HEK293 (cell line): Measurements from ENCODE around the gene ELF1.

ENCODE experiments used
- CTCF ChIA-PET: fragments of 350-600 bp; formaldehyde crosslinking; extraction: SDS; loops from one replicate; lab custom pipeline; 2021; ENCODE audit warnings: antibody characterized with exemption; lab: Yijun Ruan, JAX
- POLR2A ChIA-PET: fragments of 300-600 bp; formaldehyde crosslinking; extraction: SDS; loops from one replicate; lab custom pipeline; 2020; ENCODE audit warnings: antibody characterized with exemption, inconsistent platforms; lab: Yijun Ruan, JAX
- H3K27ac ChIP-seq: fragments of 200-500 bp; sonication (Bioruptor generic); 2 replicates; pipeline ENCODE4 v1.5.1; 2014; ENCODE audit warnings: low read depth, low read length, control low read depth, inconsistent platforms; ENCODE audit errors: extremely low read depth
- H3K36me3 ChIP-seq, 2 experiments: fragments of 200-500 bp in 1 of 2; sonication (Bioruptor generic) in 1 of 2; 1 replicate in 1 of 2; 2 replicates in 1 of 2; pipeline ENCODE4 v1.5.1; 2014 to 2017; ENCODE audit warnings: inconsistent platforms in 2 of 2, low read length in 2 of 2; ENCODE audit not compliant: control insufficient read depth in 2 of 2, insufficient read depth in 1 of 2
- H3K4me1 ChIP-seq: fragments of 200-500 bp; sonication (Bioruptor generic); 2 replicates; pipeline ENCODE4 v1.5.1; 2014; ENCODE audit warnings: mild to moderate bottlenecking, low read length, inconsistent platforms; ENCODE audit not compliant: control insufficient read depth, insufficient read depth
- H3K4me3 ChIP-seq: 2 replicates; pipeline ENCODE4 v1.5.1; 2011; ENCODE audit warnings: low read depth, mild to moderate bottlenecking, control low read depth, low read length, moderate library complexity
- H3K9me3 ChIP-seq: fragments of 200-500 bp; sonication (Bioruptor generic); 2 replicates; pipeline ENCODE4 v1.5.1; 2014; ENCODE audit warnings: low read depth, low read length, inconsistent platforms; ENCODE audit not compliant: control insufficient read depth, insufficient read depth
- FEZF1 ChIP-seq: fragments of 450-650 bp; formaldehyde crosslinking; IDR thresholded peaks from 2 replicates; pipeline ENCODE4 v1.5.1; 2016; ENCODE audit warnings: missing biosample characterization, missing genetic modification characterization
- HOXC10 ChIP-seq: sonication (generic); formaldehyde crosslinking; IDR thresholded peaks from 2 replicates; pipeline ENCODE4 v1.8.1; 2023; ENCODE audit warnings: mild to moderate bottlenecking, missing genetic modification reagents
- HOXD13 ChIP-seq: sonication (generic); formaldehyde crosslinking; IDR thresholded peaks from 2 replicates; pipeline ENCODE4 v1.8.0; 2022; ENCODE audit warnings: missing genetic modification reagents, borderline replicate concordance
- KLF10 ChIP-seq: fragments of 450-650 bp; IDR thresholded peaks from 2 replicates; pipeline ENCODE4 v1.5.1; 2018; ENCODE audit warnings: missing biosample characterization, mild to moderate bottlenecking, missing genetic modification characterization
- KLF9 ChIP-seq: fragments of 450-650 bp; formaldehyde crosslinking; IDR thresholded peaks from 2 replicates; pipeline ENCODE4 v1.5.1; 2016; ENCODE audit warnings: missing biosample characterization, missing genetic modification characterization, low read depth
- MYNN ChIP-seq: fragments of 450-650 bp; formaldehyde crosslinking; IDR thresholded peaks from 2 replicates; pipeline ENCODE4 v1.5.1; 2016; ENCODE audit warnings: missing biosample characterization, missing genetic modification characterization, borderline replicate concordance
- REPIN1 ChIP-seq: fragments of 450-650 bp; formaldehyde crosslinking; IDR thresholded peaks from 2 replicates; pipeline ENCODE4 v1.5.1; 2017; ENCODE audit warnings: missing biosample characterization, missing genetic modification characterization, low read depth
- SCRT2 ChIP-seq: fragments of 450-650 bp; formaldehyde crosslinking; IDR thresholded peaks from 2 replicates; pipeline ENCODE4 v1.5.1; 2016; ENCODE audit warnings: missing biosample characterization, missing genetic modification characterization
- SP7 ChIP-seq: fragments of 450-650 bp; formaldehyde crosslinking; IDR thresholded peaks from 2 replicates; pipeline ENCODE4 v1.5.1; 2016; ENCODE audit warnings: missing biosample characterization, missing genetic modification characterization
- ZEB2 ChIP-seq: fragments of 450-650 bp; formaldehyde crosslinking; IDR thresholded peaks from 2 replicates; pipeline ENCODE4 v1.5.1; 2016; ENCODE audit warnings: missing biosample characterization, missing genetic modification characterization
- ZFP3 ChIP-seq: fragments of 450-650 bp; formaldehyde crosslinking; IDR thresholded peaks from 2 replicates; pipeline ENCODE4 v1.5.1; 2016; ENCODE audit warnings: low read depth, missing biosample characterization, missing genetic modification characterization
- ZNF121 ChIP-seq: fragments of 450-650 bp; formaldehyde crosslinking; IDR thresholded peaks from 2 replicates; pipeline ENCODE4 v1.5.1; 2016; ENCODE audit warnings: missing biosample characterization, missing genetic modification characterization
- ZNF133 ChIP-seq: fragments of 450-650 bp; formaldehyde crosslinking; IDR thresholded peaks from 2 replicates; pipeline ENCODE4 v1.5.1; 2016; ENCODE audit warnings: missing biosample characterization, missing genetic modification characterization
- ZNF155 ChIP-seq: fragments of 450-650 bp; formaldehyde crosslinking; IDR thresholded peaks from 2 replicates; pipeline ENCODE4 v1.5.1; 2016; ENCODE audit warnings: missing biosample characterization, missing genetic modification characterization
- ZNF2 ChIP-seq: fragments of 450-650 bp; formaldehyde crosslinking; IDR thresholded peaks from 2 replicates; pipeline ENCODE4 v1.5.1; 2016; ENCODE audit warnings: missing biosample characterization, missing genetic modification characterization
- ZNF266 ChIP-seq: fragments of 450-650 bp; formaldehyde crosslinking; IDR thresholded peaks from 2 replicates; pipeline ENCODE4 v1.5.1; 2016; ENCODE audit warnings: missing biosample characterization, missing genetic modification characterization, low read depth
- ZNF324 ChIP-seq: fragments of 450-650 bp; formaldehyde crosslinking; IDR thresholded peaks from 2 replicates; pipeline ENCODE4 v1.5.1; 2016; ENCODE audit warnings: missing biosample characterization, missing genetic modification characterization
- ZNF335 ChIP-seq: fragments of 450-650 bp; formaldehyde crosslinking; conservative IDR thresholded peaks from 2 replicates; pipeline ENCODE4 v1.5.1; 2016; ENCODE audit warnings: missing biosample characterization, missing genetic modification characterization
- ZNF354C ChIP-seq: fragments of 450-650 bp; formaldehyde crosslinking; IDR thresholded peaks from 2 replicates; pipeline ENCODE4 v1.5.1; 2016; ENCODE audit warnings: missing biosample characterization, missing genetic modification characterization, low read depth, borderline replicate concordance
- ZNF416 ChIP-seq: fragments of 450-650 bp; formaldehyde crosslinking; IDR thresholded peaks from 2 replicates; pipeline ENCODE4 v1.5.1; 2016; ENCODE audit warnings: missing biosample characterization, missing genetic modification characterization
- ZNF433 ChIP-seq: fragments of 450-650 bp; formaldehyde crosslinking; IDR thresholded peaks from 2 replicates; pipeline ENCODE4 v1.5.1; 2016; ENCODE audit warnings: missing biosample characterization, missing genetic modification characterization, low read depth
- ZNF561 ChIP-seq: fragments of 450-650 bp; IDR thresholded peaks from 2 replicates; pipeline ENCODE4 v1.5.1; 2018; ENCODE audit warnings: missing biosample characterization, missing genetic modification characterization, borderline replicate concordance
- ZNF626 ChIP-seq: fragments of 450-650 bp; sonication (Bioruptor Pico); formaldehyde crosslinking; IDR thresholded peaks from 2 replicates; pipeline ENCODE4 v1.5.1; 2018; ENCODE audit warnings: missing biosample characterization, missing genetic modification characterization, inconsistent platforms
- ZNF76 ChIP-seq: fragments of 450-650 bp; formaldehyde crosslinking; IDR thresholded peaks from 2 replicates; pipeline ENCODE4; 2016; ENCODE audit warnings: low read depth, missing biosample characterization, missing genetic modification characterization, borderline replicate concordance
- ZNF768 ChIP-seq: fragments of 450-650 bp; formaldehyde crosslinking; IDR thresholded peaks from 2 replicates; pipeline ENCODE4 v1.5.1; 2018; ENCODE audit warnings: missing biosample characterization, mild to moderate bottlenecking, missing genetic modification characterization
- ZSCAN30 ChIP-seq: fragments of 450-650 bp; IDR thresholded peaks from 2 replicates; pipeline ENCODE4 v1.5.1; 2018; ENCODE audit warnings: missing biosample characterization, mild to moderate bottlenecking, missing genetic modification characterization, moderate library complexity
- TF ChIP-seq, protein P1 (sequence below): fragments of 450-650 bp; formaldehyde crosslinking; IDR thresholded peaks from 2 replicates; pipeline ENCODE4 v1.5.1; 2017; ENCODE audit warnings: missing biosample characterization, missing genetic modification characterization
- TF ChIP-seq, protein P2 (sequence below): fragments of 450-650 bp; IDR thresholded peaks from 2 replicates; pipeline ENCODE4 v1.5.1; 2018; ENCODE audit warnings: missing biosample characterization, missing genetic modification characterization
- TF ChIP-seq, protein P3 (sequence below): fragments of 450-650 bp; formaldehyde crosslinking; IDR thresholded peaks from 2 replicates; pipeline ENCODE4 v1.5.1; 2016; ENCODE audit warnings: missing biosample characterization, missing genetic modification characterization, borderline replicate concordance
- TF ChIP-seq, protein P4 (sequence below): fragments of 450-650 bp; formaldehyde crosslinking; IDR thresholded peaks from 2 replicates; pipeline ENCODE4 v1.5.1; 2016; ENCODE audit warnings: missing biosample characterization, missing genetic modification characterization
- TF ChIP-seq, protein P5 (sequence below): fragments of 450-650 bp; formaldehyde crosslinking; IDR thresholded peaks from 2 replicates; pipeline ENCODE4 v1.5.0; 2017; ENCODE audit warnings: missing biosample characterization, missing genetic modification characterization, borderline replicate concordance

The ELF1 gene

DNA sequence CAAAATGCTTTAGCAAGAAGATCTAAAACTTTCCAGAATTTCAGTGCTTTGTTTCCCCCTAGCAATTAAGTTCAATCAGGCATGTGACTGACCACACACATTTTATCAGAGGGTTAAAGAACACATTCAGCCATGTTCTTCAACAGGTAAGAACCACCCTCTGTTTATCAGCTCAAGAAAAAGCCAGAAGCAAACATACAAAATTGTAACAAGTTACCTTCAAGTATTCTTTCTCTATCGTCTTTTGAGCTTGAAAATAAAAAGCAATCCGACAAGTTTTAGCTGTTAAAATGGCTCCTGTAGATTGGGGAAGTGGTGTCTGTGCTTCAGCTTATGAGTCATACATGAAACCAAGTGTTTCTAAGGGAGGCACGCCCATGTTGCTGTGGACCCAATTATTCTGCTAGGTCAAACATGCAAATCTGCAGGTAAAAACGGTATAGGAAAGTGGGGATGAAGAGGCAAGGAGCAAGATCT, at the start of gene ELF1:
Gene ELF1, minus strand, starts transcription at position 306 of the 477 bp plus-strand sequence. CDS start 37,262 bp downstream, outside the sequence.
- ChIA-PET POLR2A (interaction anchor here (1.0 to 2.7 kb wide), 2 partner anchors 33 to 42 kb away, joined by 3 to 13 read pairs; partner anchors contain the start of gene WBP4), CTCF (interaction anchor here (1.1 to 1.5 kb wide), 2 partner anchors 37 to 44 kb away, joined by 3 to 4 read pairs; no protein-coding TSS in a partner anchor)
- peaks cover 2% of the 10 kb centered on the region; the same call in 1 of the 2 replicates for H3K4me1 ChIP-seq
- H3K4me3 ChIP-seq: peak within 1 kb of the TSS; percentile 48
- H3K9me3 ChIP-seq: no peaks in the 10 kb centered on the region
- H3K36me3 ChIP-seq: no peaks in the 10 kb centered on the region
- peak within 1 kb of the TSS; percentile 38 for H3K27ac ChIP-seq
- TF ChIP-seq ZNF416 (tag by site-specific recombination): no peak
- no peak for TF ChIP-seq ZNF121
- no peak for TF ChIP-seq ZNF768
- TF ChIP-seq, protein P1, sequence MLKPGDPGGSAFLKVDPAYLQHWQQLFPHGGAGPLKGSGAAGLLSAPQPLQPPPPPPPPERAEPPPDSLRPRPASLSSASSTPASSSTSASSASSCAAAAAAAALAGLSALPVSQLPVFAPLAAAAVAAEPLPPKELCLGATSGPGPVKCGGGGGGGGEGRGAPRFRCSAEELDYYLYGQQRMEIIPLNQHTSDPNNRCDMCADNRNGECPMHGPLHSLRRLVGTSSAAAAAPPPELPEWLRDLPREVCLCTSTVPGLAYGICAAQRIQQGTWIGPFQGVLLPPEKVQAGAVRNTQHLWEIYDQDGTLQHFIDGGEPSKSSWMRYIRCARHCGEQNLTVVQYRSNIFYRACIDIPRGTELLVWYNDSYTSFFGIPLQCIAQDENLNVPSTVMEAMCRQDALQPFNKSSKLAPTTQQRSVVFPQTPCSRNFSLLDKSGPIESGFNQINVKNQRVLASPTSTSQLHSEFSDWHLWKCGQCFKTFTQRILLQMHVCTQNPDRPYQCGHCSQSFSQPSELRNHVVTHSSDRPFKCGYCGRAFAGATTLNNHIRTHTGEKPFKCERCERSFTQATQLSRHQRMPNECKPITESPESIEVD (tag by site-specific recombination): 0 out of 2 replicates have a peak, but pooled peaks have one; percentile 6
- TF ChIP-seq HOXD13 (CRISPR knock-in tag): no peak
- no peak for TF ChIP-seq ZNF433
- TF ChIP-seq KLF10 (tag by site-specific recombination): 0 out of 2 replicates have a peak, but pooled peaks have one; percentile 22
- TF ChIP-seq, protein P2, sequence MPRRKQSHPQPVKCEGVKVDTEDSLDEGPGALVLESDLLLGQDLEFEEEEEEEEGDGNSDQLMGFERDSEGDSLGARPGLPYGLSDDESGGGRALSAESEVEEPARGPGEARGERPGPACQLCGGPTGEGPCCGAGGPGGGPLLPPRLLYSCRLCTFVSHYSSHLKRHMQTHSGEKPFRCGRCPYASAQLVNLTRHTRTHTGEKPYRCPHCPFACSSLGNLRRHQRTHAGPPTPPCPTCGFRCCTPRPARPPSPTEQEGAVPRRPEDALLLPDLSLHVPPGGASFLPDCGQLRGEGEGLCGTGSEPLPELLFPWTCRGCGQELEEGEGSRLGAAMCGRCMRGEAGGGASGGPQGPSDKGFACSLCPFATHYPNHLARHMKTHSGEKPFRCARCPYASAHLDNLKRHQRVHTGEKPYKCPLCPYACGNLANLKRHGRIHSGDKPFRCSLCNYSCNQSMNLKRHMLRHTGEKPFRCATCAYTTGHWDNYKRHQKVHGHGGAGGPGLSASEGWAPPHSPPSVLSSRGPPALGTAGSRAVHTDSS (tag by site-specific recombination): no peak
- TF ChIP-seq, protein P3, sequence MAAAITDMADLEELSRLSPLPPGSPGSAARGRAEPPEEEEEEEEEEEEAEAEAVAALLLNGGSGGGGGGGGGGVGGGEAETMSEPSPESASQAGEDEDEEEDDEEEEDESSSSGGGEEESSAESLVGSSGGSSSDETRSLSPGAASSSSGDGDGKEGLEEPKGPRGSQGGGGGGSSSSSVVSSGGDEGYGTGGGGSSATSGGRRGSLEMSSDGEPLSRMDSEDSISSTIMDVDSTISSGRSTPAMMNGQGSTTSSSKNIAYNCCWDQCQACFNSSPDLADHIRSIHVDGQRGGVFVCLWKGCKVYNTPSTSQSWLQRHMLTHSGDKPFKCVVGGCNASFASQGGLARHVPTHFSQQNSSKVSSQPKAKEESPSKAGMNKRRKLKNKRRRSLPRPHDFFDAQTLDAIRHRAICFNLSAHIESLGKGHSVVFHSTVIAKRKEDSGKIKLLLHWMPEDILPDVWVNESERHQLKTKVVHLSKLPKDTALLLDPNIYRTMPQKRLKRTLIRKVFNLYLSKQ (tag by site-specific recombination): no peak
- no peak for TF ChIP-seq ZNF133 (tag by site-specific recombination)
- no peak for TF ChIP-seq REPIN1 (tag by site-specific recombination)
- 0 out of 2 replicates have a peak, but pooled peaks have one; percentile 43 for TF ChIP-seq ZNF2 (tag by site-specific recombination)
- TF ChIP-seq, protein P4, sequence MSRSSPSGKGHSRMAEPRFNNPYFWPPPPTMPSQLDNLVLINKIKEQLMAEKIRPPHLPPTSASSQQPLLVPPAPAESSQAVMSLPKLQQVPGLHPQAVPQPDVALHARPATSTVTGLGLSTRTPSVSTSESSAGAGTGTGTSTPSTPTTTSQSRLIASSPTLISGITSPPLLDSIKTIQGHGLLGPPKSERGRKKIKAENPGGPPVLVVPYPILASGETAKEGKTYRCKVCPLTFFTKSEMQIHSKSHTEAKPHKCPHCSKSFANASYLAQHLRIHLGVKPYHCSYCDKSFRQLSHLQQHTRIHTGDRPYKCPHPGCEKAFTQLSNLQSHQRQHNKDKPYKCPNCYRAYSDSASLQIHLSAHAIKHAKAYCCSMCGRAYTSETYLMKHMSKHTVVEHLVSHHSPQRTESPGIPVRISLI (tag by site-specific recombination): no peak
- TF ChIP-seq ZNF354C: no peak
- no peak for TF ChIP-seq ZNF626
- peak; percentile 82 for TF ChIP-seq KLF9
- TF ChIP-seq MYNN (tag by site-specific recombination): peak; percentile 26; the same call in 1 of the 2 replicates
- TF ChIP-seq ZNF335: peak; percentile 88
- no peak for TF ChIP-seq ZNF266 (tag by site-specific recombination)
- TF ChIP-seq ZNF76 (tag by site-specific recombination): 0 out of 2 replicates have a peak, but pooled peaks have one; percentile 29
- TF ChIP-seq ZNF324 (tag by site-specific recombination): no peak; the same call in 1 of the 2 replicates
- peak; percentile 92 for TF ChIP-seq SCRT2 (tag by site-specific recombination)
- TF ChIP-seq ZEB2: peak; percentile 65
- TF ChIP-seq, protein P5, sequence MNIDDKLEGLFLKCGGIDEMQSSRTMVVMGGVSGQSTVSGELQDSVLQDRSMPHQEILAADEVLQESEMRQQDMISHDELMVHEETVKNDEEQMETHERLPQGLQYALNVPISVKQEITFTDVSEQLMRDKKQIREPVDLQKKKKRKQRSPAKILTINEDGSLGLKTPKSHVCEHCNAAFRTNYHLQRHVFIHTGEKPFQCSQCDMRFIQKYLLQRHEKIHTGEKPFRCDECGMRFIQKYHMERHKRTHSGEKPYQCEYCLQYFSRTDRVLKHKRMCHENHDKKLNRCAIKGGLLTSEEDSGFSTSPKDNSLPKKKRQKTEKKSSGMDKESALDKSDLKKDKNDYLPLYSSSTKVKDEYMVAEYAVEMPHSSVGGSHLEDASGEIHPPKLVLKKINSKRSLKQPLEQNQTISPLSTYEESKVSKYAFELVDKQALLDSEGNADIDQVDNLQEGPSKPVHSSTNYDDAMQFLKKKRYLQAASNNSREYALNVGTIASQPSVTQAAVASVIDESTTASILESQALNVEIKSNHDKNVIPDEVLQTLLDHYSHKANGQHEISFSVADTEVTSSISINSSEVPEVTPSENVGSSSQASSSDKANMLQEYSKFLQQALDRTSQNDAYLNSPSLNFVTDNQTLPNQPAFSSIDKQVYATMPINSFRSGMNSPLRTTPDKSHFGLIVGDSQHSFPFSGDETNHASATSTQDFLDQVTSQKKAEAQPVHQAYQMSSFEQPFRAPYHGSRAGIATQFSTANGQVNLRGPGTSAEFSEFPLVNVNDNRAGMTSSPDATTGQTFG: no peak
- peak; percentile 20; the same call in 1 of the 2 replicates for TF ChIP-seq ZNF561
- 0 out of 2 replicates have a peak, but pooled peaks have one; percentile 23 for TF ChIP-seq FEZF1 (tag by site-specific recombination)
- no peak for TF ChIP-seq ZFP3 (tag by site-specific recombination)
- 0 out of 2 replicates have a peak, but pooled peaks have one; percentile 14 for TF ChIP-seq ZSCAN30 (tag by site-specific recombination)
- TF ChIP-seq HOXC10 (CRISPR knock-in tag): no peak
- peak; percentile 81 for TF ChIP-seq SP7 (tag by site-specific recombination)
- TF ChIP-seq ZNF155 (tag by site-specific recombination): no peak
